Transverse colon (tissue), 3 donors: Measurements from ENCODE around the gene LPO.

Experiments
- POLR2A ChIP-seq: fragments of 450-650 bp; IDR thresholded peaks from one replicate; pipeline ENCODE4 v1.6.1; 2016; ENCODE audit warnings: antibody characterized with exemption, mild to moderate bottlenecking, moderate library complexity
- POLR2AphosphoS5 ChIP-seq, 3 donors: sonication (generic); formaldehyde crosslinking; IDR thresholded peaks; one replicate each; pipeline ENCODE4 v1.6.1; 2016; ENCODE audit warnings: antibody characterized with exemption in 3 of 3

GRCh38 chr17:58291246-58291645, 52.9 kb downstream of the LPO start:
- no peak for TF ChIP-seq POLR2A
- no peak for TF ChIP-seq POLR2AphosphoS5 (IDR thresholded peaks at IDR 0.05)
